Measurements from ENCODE around the gene TBC1D8. TPM values are rescaled to one million over a fixed set of nuclear protein-coding genes. Genes with fewer than 3 reads are reported as not detected.
"Not testable (repeated sequence)": the region's sequence is repeated elsewhere in the genome, so short reads cannot be mapped to it uniquely, and the experiment has no call there.

Gene TBC1D8
- polyA plus RNA-seq, 3 donors: 16.1 to 78.0 (median 22.4) TPM

DNA sequence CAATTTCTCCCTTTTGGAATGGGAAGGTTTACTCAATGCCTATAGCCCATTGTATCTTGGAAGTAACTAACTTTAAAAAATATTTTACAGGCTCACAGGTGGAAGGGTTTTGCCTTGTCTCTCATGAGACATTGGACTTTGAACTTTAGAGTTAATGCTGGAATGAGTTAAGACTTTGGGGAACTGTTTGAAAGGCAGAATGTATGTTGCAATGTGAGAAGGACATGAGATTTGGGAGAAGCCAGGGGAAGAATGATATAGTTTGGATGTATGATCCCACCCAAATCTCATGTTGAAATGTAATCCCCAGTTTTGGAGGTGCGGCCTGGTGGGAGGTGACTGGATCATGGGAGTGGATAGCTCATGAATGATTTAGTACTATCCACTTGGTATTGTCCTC lies 17.5 kb upstream of the TBC1D8 start:
- 100% methylated on average over 1 of the region's 1 CpG for WGBS (ENCODE audit: insufficient coverage)

DNA sequence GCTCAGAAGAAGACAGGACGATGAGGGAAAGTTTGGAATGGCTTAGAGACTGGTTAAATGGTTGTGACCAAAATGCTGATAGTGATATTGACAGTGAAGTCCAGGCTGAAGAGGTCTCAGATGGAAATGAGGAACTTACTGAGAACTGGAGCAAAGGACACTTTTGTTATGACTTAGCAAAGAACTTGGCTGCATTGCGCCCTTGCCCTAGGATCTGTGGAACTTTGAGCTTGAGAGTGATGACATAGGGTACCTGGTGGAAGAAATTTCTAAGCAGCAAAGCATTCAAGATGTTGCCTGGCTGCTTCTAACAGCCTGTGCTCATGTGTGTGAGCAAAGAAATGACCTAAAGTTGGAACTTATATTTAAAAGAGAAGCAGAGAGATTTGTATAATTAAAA lies 16.4 kb upstream of the TBC1D8 start:
- H3K36me3 Mint-ChIP-seq; H2AFZ ChIP-seq (ENCODE audit: insufficient read depth, low read depth, low read length, poor library complexity, severe bottlenecking); H3K36me3 ChIP-seq (replicated peaks in 1 of 2; ENCODE audit: control insufficient read depth in 1 of 2, insufficient read depth in 2 of 2, low read length in 2 of 2); intact Hi-C loops (cut with micrococcal nuclease); H4K20me1 ChIP-seq (ENCODE audit: insufficient read depth, low read length); H3K79me2 ChIP-seq (ENCODE audit: insufficient read depth, low read length); H3K27me3 ChIP-seq (ENCODE audit: control insufficient read depth in 2 of 2, insufficient read depth in 2 of 2, low read length in 2 of 2); H3K9ac ChIP-seq (ENCODE audit: insufficient read depth, low read length, poor library complexity, severe bottlenecking); H3K27me3 Mint-ChIP-seq (ENCODE audit: low read depth in 3 of 3); H3K9me3 ChIP-seq (replicated peaks in 1 of 2; ENCODE audit: control insufficient read depth in 1 of 2, insufficient read depth in 1 of 2, low read length in 2 of 2): not testable (repeated sequence)
- H3K4me3 Mint-ChIP-seq: peak overlapping the region in 1 of 2 donors; percentile 31
- DNase-seq: peak; percentile 45 to 69 (median 68)
- Histone ChIP-seq H3K4me1 (ENCODE audit: control insufficient read depth in 1 of 2, insufficient read depth in 2 of 2, low read length in 2 of 2) (peaks cover 34 to 40% of the 10 kb centered on the region in 2 donors), H3K4me2 (replicated peaks; ENCODE audit: extremely low read depth, low read length, poor library complexity, severe bottlenecking) (peak overlapping the region; percentile 2), H3K27ac (ENCODE audit: low read depth in 1 of 2, low read length in 2 of 2) (peak overlapping the region in 1 of 2 donors; percentile 22), H3K4me3 (replicated peaks in 1 of 3; ENCODE audit: low read depth in 2 of 3, low read length in 3 of 3) (peak overlapping the region in 1 of 3 experiments; percentile 1)
- H3K9me3 Mint-ChIP-seq: peaks cover 4 to 17% (median 5%) of the 10 kb centered on the region in 7 donors
- 56% methylated on average over 2 of the region's 2 CpGs for WGBS (ENCODE audit: insufficient coverage)
- peak overlapping the region; percentile 42 to 90 (median 83) for H3K27ac Mint-ChIP-seq
- peaks cover 44% of the 10 kb centered on the region for H3K4me1 Mint-ChIP-seq

More for the DNA sequence above, 17.5 kb upstream of the TBC1D8 start:
- intact Hi-C loops (cut with micrococcal nuclease): no loop called here
- Histone ChIP-seq H3K4me3 (replicated peaks in 1 of 3; ENCODE audit: low read depth in 2 of 3, low read length in 3 of 3) (no peak overlapping the region), H2AFZ (ENCODE audit: insufficient read depth, low read depth, low read length, poor library complexity, severe bottlenecking) (no peak overlapping the region), H3K4me1 (ENCODE audit: control insufficient read depth in 1 of 2, insufficient read depth in 2 of 2, low read length in 2 of 2) (peaks cover 46 to 52% of the 10 kb centered on the region in 2 donors), H3K9ac (ENCODE audit: insufficient read depth, low read length, poor library complexity, severe bottlenecking) (no peak overlapping the region), H3K27me3 (ENCODE audit: control insufficient read depth in 2 of 2, insufficient read depth in 2 of 2, low read length in 2 of 2) (no peaks in the 10 kb centered on the region), H4K20me1 (ENCODE audit: insufficient read depth, low read length) (no peaks in the 10 kb centered on the region), H3K36me3 (replicated peaks in 1 of 2; ENCODE audit: control insufficient read depth in 1 of 2, insufficient read depth in 2 of 2, low read length in 2 of 2) (no peaks in the 10 kb centered on the region), H3K27ac (ENCODE audit: low read depth in 1 of 2, low read length in 2 of 2) (no peak overlapping the region), H3K9me3 (replicated peaks in 1 of 2; ENCODE audit: control insufficient read depth in 1 of 2, insufficient read depth in 1 of 2, low read length in 2 of 2) (peaks cover 0 to 14% of the 10 kb centered on the region in 2 donors), H3K79me2 (ENCODE audit: insufficient read depth, low read length) (no peaks in the 10 kb centered on the region), H3K4me2 (replicated peaks; ENCODE audit: extremely low read depth, low read length, poor library complexity, severe bottlenecking) (no peak overlapping the region)
- Mint-ChIP-seq H3K4me3 (no peak overlapping the region), H3K36me3 (peaks cover 0 to 3% of the 10 kb centered on the region in 2 donors), H3K9me3 (peaks cover 4 to 22% (median 5%) of the 10 kb centered on the region in 7 donors), H3K27ac (no peak overlapping the region), H3K4me1 (peaks cover 53% of the 10 kb centered on the region), H3K27me3 (ENCODE audit: low read depth in 3 of 3) (peaks cover 0 to 3% (median 2%) of the 10 kb centered on the region in 3 donors)
- DNase-seq: no peak
- TF ChIP-seq, protein P1, sequence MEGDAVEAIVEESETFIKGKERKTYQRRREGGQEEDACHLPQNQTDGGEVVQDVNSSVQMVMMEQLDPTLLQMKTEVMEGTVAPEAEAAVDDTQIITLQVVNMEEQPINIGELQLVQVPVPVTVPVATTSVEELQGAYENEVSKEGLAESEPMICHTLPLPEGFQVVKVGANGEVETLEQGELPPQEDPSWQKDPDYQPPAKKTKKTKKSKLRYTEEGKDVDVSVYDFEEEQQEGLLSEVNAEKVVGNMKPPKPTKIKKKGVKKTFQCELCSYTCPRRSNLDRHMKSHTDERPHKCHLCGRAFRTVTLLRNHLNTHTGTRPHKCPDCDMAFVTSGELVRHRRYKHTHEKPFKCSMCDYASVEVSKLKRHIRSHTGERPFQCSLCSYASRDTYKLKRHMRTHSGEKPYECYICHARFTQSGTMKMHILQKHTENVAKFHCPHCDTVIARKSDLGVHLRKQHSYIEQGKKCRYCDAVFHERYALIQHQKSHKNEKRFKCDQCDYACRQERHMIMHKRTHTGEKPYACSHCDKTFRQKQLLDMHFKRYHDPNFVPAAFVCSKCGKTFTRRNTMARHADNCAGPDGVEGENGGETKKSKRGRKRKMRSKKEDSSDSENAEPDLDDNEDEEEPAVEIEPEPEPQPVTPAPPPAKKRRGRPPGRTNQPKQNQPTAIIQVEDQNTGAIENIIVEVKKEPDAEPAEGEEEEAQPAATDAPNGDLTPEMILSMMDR (IDR thresholded peaks at IDR 0.05): no peak

Data from CD14-positive monocyte (primary cell).